HepG2 (cell line): Measurements from ENCODE around the gene GPR6.

ENCODE experiments used
- KDM1A ChIP-seq: IDR thresholded peaks from 2 replicates; pipeline ENCODE4 v1.6.1; 2016; ENCODE audit warnings: missing compliant biosample characterization
- KDM5A ChIP-seq: fragments of 200-600 bp; sonication (generic); IDR thresholded peaks from 2 replicates; pipeline ENCODE4 v1.7.0; 2018; ENCODE audit warnings: antibody characterized with exemption, mild to moderate bottlenecking, low read length, borderline replicate concordance
- ZNF343 ChIP-seq: sonication (generic); formaldehyde crosslinking; IDR thresholded peaks from 2 replicates; pipeline ENCODE4 v1.4.0; 2020; ENCODE audit warnings: mild to moderate bottlenecking, missing genetic modification reagents

GRCh38 chr6:110029144-110029543, 51.0 kb downstream of the GPR6 start:
- TF ChIP-seq ZNF343 (CRISPR knock-in tag) (no peak), KDM5A (no peak), KDM1A (no peak)
